Left lobe of liver (tissue), 2 donors: ENCODE data around the gene CTH. TPM values are rescaled to one million over a fixed set of nuclear protein-coding genes. Genes with fewer than 3 reads are reported as not detected.
"Not testable (repeated sequence)": the region's sequence is repeated elsewhere in the genome, so short reads cannot be mapped to it uniquely, and the experiment has no call there.

ENCODE experiments used
- ATAC-seq: fragments of 200-7000 bp; cut with Tn5 transposase; one replicate; pipeline ENCODE4 v1.9.1; 2020; ENCODE audit warnings: mild to moderate bottlenecking, moderate library complexity
- DNase-seq: peaks from one replicate; pipeline ENCODE4 v3.0.0-alpha.2; 2020; ENCODE audit warnings: low spot score
- total RNA-seq: library from RNA; stranded (reverse); gene quantifications from one replicate; pipeline ENCODE4 v1.2.1, GENCODE V29; 2021
- donor health status: DM: no; HTN: no; CAD: no; lungs with moderate emphysema.
- donor health status: DM: no; HTN: yes; CAD: no.

The CTH gene
- total RNA-seq: 83.8 TPM

- DNase-seq (peak; percentile 98), ATAC-seq (peak; percentile 85)
Measured at GRCh38 chr1:70410604-70411359, at the start of gene CTH. CTH (plus strand) TSS chr1:70411268; CDS start chr1:70411416, 148 bp downstream.

DNA sequence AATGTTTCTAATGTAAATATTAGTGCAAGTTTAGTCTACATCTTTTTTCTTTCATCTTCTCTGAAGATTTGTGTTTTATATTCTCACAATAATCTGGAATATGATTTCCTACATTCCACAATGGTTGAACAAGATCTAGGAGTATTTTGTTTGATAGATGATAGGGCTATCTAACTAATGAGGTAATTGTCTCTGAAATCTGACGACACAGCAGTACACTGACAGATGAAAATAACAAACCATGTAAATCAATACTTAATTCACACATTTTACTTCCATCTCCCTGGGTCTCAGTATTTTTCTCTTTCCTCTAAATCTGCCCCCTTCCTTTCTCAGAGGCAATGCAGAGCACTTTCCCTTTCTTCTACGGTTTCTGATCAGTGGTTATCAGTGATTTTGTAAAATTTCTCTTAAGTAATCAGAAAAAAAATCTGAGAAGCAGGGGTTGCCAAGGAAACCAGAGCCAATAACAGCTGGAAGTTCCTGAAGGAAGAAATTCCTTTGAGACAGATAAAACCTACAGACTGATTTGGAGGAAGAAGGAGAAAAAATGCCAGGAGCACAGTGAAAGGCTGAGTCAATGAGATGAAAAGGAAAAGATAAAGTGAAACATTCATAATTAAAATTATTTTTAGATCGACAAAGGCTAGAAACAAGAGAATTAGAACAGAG lies 49.2 kb upstream of the CTH start:
- ATAC-seq: no peak
- no peak for DNase-seq

DNA sequence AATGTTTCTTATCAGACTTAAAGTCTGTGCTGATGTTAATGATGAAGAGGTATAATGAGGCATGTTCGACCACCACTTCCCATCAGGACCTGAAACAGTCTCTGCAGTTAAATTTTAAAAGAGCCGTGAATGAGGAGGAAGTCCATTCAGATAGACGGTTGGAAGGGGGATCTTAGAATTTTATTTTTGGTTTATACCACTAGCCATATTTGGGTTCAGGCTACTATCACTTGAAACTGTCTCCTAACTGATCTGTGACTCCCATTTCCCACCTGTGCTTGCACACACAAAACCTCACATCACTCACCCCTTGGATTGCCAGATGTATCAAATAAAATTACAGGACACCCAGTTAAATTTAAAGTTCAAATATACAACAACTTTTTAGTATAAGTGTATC lies 46.6 kb upstream of the CTH start:
- DNase-seq: no peak
- ATAC-seq: no peak

DNA sequence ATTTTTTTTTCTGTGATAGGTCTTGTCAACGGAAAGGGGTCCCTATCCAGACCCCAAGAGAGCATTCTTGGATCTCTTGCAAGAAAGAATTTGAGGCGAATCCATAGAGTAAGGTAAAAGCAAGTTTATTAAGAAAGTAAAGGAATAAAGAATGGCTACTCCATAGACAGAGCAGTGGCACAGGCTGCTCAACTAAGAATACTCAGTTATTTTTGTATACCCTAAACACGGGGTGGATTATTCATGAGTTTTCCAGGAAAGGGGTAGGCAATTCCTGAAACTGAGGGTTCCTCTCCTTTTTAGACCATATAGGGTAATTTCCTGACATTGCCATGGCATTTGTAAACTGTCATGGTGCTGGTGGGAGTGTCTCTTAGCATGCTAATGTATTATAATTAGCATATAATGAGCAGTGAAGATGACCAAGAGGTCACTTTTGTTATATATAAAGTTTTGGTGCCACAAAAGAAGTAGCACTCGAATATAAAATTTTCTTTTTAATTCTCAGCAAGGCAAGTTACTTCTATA lies 44.6 kb upstream of the CTH start:
- ATAC-seq, DNase-seq: not testable (repeated sequence)

GRCh38 chr1:70366997-70367396 lies 44.1 kb upstream of the CTH start:
- not testable (repeated sequence) for ATAC-seq, DNase-seq

DNA sequence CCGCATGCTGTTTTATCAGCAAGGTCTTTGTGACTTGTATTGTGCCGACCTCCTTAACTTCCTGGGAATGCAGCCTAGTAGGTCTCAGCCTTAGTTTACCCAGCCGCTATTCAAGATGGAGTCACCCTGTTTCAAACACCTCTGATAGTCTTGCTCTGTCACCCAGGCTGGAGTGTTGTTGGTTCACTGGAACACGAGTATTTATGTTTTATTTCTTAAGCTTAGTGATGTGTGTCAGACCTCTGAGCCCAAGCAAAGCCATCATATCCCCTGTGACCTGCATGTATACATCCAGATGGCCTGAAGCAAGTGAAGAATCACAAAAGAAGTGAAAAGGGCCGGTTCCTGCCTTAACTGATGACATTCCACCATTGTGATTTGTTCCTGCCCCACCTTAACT lies 43.7 kb upstream of the CTH start:
- DNase-seq, ATAC-seq: not testable (repeated sequence)

DNA sequence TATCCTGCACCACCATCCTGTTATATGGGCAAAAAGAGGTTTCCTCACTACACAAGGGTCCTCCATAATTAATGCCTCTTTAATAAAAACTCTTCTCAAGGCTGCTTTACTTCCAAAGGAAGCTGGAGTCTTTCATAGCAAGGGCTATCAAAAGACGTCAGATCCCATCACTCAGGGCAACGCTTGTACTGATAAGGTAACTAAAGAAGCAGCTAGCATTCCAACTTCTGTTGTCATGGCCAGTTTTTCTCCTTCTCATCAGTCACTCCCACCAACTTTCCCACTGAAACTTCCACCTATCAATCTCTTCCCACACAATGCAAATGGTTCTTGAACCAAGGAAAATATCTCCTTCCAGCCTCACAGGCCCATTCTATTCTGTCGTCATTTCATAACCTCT lies 39.5 kb upstream of the CTH start:
- ATAC-seq, DNase-seq: not testable (repeated sequence)

GRCh38 chr1:70372426-70372825 lies 38.6 kb upstream of the CTH start:
- no peak for DNase-seq
- no peak for ATAC-seq

- not testable (repeated sequence) for DNase-seq, ATAC-seq
Measured at GRCh38 chr1:70373580-70373979, 37.5 kb upstream of the CTH start.

- DNase-seq: no peak
- no peak for ATAC-seq
Measured at GRCh38 chr1:70376196-70376595, 34.9 kb upstream of the CTH start.

DNA sequence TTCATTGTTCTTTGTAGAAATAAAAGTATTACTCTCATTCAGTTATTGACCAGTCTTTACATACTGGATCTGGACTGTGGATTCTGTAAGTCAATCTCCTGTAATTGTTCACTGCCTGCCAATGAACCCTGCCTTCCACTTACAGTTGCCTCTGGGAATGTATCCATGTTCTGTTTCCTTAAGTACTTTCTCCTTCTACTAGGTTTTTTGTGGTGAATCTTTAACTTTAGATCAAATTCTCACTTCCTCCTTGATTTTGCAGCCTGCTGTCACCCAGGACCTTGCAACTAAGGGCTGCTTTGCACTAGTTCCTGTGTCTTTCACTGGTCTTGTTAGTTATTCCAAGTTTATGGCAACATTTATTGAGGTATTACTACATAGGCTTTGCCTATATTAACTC lies 28.4 kb upstream of the CTH start:
- DNase-seq: no peak
- ATAC-seq: no peak

- DNase-seq: no peak
- no peak for ATAC-seq
Measured at GRCh38 chr1:70383483-70383882, 27.6 kb upstream of the CTH start.

DNA sequence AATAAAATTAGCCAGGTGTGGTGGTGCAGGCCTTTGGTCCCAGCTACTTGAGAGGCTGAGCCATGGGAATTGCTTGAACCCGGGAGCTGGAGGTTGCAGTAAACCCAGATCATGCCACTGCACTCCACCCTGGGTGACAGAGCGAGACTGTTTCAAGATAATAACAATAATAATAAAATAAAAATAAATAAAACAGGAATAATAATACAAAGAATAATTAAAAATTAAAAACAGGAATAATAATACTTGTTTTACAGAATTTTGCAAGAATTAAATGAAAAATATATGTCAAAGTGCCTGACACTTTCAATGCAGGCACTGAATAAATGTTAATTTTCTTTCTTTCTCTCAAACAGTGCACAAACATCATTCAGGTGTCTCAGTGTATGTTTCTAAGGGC lies 26.5 kb upstream of the CTH start:
- no peak for ATAC-seq
- DNase-seq: no peak

DNA sequence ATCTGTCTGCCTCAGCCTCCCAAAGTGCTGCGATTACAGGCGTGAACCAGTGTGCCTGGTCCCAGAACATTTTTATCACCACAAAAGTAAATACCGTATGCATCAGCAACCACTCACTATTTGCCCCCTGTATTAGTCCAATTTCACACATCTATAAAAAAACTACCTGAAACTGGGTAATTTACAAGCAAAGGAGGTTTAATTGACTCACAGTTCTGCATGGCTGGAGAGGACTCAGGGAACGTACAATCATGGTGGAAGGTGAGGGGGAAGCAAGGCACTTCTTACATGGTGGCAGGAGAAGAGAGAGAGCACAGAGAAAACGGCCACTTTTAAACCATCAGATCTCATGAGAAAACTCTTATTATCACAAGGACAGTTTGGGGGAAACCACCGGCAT lies 25.6 kb upstream of the CTH start:
- no peak for DNase-seq
- ATAC-seq: no peak

GRCh38 chr1:70386121-70386520 lies 24.9 kb upstream of the CTH start:
- DNase-seq (no peak), ATAC-seq (no peak)

DNA sequence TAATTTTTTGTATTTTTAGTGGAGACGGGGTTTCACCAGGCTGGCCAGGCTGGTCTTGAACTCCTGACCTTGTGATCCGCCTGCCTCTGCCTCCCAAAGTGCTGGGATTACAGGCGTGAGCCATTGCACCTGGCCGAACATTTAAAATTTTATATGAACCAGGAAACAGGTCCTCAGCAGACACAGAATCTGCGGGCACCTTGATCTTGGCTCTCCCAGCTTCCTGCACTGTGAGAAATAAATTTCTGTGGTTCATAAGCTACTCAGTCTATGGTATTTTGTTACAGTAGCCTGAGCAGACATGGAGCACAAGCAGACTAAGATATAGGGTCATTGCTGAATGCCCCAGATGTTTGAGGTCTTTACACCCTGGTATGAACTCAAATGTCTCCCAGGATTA lies 23.6 kb upstream of the CTH start:
- ATAC-seq: no peak

DNA sequence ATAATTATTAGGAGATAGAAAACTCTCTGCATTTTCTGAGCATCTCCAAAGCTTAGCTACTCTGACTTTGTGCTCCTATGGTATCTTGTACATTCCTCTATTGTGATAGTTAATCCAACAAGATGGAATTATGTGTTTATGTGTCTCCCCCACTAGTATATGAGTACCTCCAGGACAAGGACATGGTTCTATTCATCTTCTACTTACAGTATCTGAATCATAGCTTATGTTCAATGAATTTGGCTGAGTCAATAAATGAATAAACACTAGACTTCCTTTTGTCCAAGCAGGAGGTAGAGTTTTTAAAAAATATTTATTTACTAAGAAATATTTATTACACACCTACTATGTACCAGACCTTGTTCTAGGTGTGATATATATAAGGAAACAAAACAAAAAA lies 18.4 kb upstream of the CTH start:
- ATAC-seq (no peak), DNase-seq (no peak)

More for the DNA sequence above, 23.6 kb upstream of the CTH start:
- DNase-seq: no peak

DNA sequence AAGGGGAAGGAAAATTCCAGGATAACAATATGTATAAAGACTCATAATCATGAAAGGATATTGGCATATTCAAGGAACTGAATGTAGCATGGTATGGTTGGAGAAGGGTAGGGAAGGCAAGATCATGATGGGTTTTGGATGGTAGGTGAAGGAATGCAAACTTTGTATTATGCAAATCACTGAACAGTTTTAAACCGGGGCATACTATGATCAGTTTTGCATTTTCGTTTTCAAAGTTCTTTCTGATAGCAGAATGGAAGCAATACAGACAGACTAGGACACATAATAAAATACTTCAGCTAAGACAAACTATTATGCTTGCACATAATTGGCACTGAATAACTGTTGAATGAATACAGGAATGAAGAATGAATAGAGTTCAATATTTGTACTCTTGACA lies 14.5 kb upstream of the CTH start:
- DNase-seq (no peak), ATAC-seq (no peak)

DNA sequence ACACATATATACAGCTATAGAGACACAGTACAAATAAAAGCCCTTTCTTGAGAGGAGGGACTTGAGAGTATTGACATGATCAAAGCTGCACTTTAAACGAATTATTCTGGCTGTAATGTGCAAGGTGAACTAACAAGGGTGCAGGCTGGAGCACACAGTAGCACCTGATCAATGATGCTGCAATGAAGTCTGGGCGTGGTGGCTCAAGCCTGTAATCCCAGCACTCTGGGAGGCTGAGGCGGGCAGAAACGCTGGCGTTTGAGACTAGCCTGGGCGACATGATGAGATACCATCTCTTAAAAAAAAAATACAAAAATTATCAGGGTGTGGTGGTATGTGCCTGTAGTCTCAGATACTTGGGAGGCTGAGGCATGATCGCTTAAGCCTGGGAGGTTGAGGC lies 14.1 kb upstream of the CTH start:
- ATAC-seq (no peak), DNase-seq (no peak)

- DNase-seq (no peak), ATAC-seq (no peak)
Measured at GRCh38 chr1:70400335-70400734, 10.7 kb upstream of the CTH start.

DNA sequence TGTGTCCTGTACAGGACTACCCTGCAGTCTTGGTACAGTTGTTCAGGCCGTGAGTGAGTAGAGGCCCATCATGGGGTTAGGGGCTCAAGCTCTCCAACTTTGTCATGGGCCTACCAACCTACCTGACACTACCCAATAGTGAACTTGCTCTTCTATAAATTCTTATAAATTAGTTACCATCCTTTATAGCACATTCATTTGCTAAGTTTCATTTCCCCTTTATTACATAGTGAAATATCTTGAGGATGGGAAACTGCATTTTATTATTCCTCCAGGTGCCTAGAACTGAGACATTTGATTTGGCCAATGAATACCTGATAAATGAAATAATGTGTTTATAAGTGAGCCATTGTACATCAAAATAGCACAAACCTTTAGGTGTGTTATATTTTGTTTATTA lies 9.1 kb upstream of the CTH start:
- no peak for ATAC-seq
- DNase-seq: no peak

DNA sequence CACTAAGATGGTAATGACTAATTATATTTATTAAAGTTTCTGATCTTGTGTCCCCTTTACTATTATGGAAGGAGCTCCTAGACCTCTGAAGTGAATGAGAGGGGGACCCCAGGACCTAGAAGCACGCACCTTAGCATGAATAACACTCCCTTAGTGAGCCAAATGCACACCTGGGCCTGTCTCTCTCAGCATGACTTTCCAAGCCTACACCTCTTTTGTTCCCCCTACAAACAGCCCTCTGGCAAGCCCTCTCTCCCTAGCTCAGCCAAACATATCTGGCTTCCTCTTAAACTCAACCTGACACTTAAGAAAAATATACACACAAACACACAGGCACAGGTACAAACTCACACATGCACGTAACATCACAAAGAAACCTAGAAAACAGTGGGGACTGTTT lies 7.3 kb upstream of the CTH start:
- DNase-seq: no peak
- no peak for ATAC-seq
